ENCODE results near the gene ASCL2. TPM values are rescaled to one million over a fixed set of nuclear protein-coding genes. Genes with fewer than 3 reads are reported as not detected.

The ASCL2 gene
- total and polyA plus RNA-seq, 10 of the 15 experiments (the other 5 are each of a cell fraction or from before 2014, with no cell fraction given): not detected

DNA sequence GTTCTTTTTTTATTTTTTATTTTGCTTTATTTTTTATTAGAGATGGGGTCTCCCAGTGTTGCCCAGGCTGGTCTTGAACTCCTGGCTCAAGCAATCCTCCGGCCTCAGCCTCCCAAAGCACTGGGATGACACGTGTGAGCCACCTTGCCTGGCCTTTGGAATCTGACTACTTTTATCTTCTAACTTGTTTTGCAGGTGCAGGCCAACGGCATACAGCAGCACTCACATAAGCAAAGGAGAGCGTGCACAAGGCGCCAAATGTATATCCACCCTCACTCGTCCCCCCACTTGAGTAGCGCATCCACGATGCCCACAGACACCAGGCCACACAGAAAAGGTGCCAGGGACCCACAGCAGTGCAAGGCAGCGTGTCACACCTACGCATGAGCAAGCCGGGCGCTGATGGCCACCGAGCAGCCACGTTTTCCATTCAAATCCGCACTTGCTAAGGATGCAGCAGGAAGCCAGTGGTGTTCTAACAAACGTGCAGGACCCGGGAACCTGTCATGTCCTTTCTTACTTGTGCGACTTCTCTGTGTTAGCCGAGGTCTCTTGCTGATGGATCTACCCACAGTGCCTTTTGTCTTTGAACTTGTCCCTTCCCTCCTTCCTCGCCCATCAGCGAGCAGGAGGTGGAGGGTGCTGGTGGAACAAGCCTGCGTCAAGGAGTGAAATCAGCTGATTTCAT lies 5.9 kb downstream of the ASCL2 start (continued):
- TF ChIP-seq GABPA (IDR thresholded peaks at IDR 0.05; ENCODE audit: low read depth): no peak
- TF ChIP-seq ZBTB11 (CRISPR knock-in tag; IDR thresholded peaks at IDR 0.05): no peak
- TF ChIP-seq ZBTB40 (IDR thresholded peaks at IDR 0.05; ENCODE audit: borderline replicate concordance): no peak
- TF ChIP-seq HDAC2 (IDR thresholded peaks at IDR 0.05): no peak
